GM03348 (cell line): Measurements from ENCODE around the gene SLC25A21.
A peak's percentile ranks its signal among the peaks of the same experiment; 100 is the strongest.

Source experiments
- DNase-seq: peaks from one replicate; pipeline ENCODE4 v3.0.0; 2012; ENCODE audit warnings: low spot score

The SLC25A21 gene

GRCh38 chr14:37143475-37143874 lies 28.9 kb downstream of the SLC25A21 start:
- DNase-seq, result no peak

- no peak for DNase-seq
Observed at GRCh38 chr14:37142835-37143401, 29.5 kb downstream of the SLC25A21 start.

- DNase-seq, result no peak
Observed at GRCh38 chr14:37140176-37140575, 32.2 kb downstream of the SLC25A21 start.

- no peak for DNase-seq
Observed at GRCh38 chr14:37139710-37140109, 32.7 kb downstream of the SLC25A21 start.

- DNase-seq, result no peak
Observed at GRCh38 chr14:37138898-37139297, 33.5 kb downstream of the SLC25A21 start.

GRCh38 chr14:37133284-37133913 lies 39.0 kb downstream of the SLC25A21 start:
- DNase-seq, result no peak

- DNase-seq, result no peak
Observed at GRCh38 chr14:37131205-37131604, 41.2 kb downstream of the SLC25A21 start.

GRCh38 chr14:37129047-37129446 lies 43.4 kb downstream of the SLC25A21 start:
- DNase-seq, result no peak

GRCh38 chr14:37124614-37125013 lies 47.8 kb downstream of the SLC25A21 start:
- DNase-seq, result no peak

GRCh38 chr14:37122919-37123639 lies 49.3 kb downstream of the SLC25A21 start:
- peak; percentile 9 for DNase-seq

- peak; percentile 42 for DNase-seq
Observed at GRCh38 chr14:37122288-37122687, 50.1 kb downstream of the SLC25A21 start.

- no peak for DNase-seq
Observed at GRCh38 chr14:37118673-37119366, 53.6 kb downstream of the SLC25A21 start.

- DNase-seq, result peak; percentile 52
Observed at GRCh38 chr14:37116933-37117849, 55.2 kb downstream of the SLC25A21 start.

- no peak for DNase-seq
Observed at GRCh38 chr14:37115406-37115805, 57.0 kb downstream of the SLC25A21 start.

- no peak for DNase-seq
Observed at GRCh38 chr14:37114559-37114958, 57.8 kb downstream of the SLC25A21 start.

- DNase-seq, result peak; percentile 9
Observed at GRCh38 chr14:37114002-37114401, 58.4 kb downstream of the SLC25A21 start.

- no peak for DNase-seq
Observed at GRCh38 chr14:37098132-37098531, 74.3 kb downstream of the SLC25A21 start.

GRCh38 chr14:37094502-37094901 lies 77.9 kb downstream of the SLC25A21 start:
- DNase-seq, result no peak

GRCh38 chr14:37093364-37093763 lies 79.0 kb downstream of the SLC25A21 start:
- DNase-seq, result no peak

GRCh38 chr14:37091651-37092050 lies 80.8 kb downstream of the SLC25A21 start:
- no peak for DNase-seq

GRCh38 chr14:37090026-37090425 lies 82.4 kb downstream of the SLC25A21 start:
- DNase-seq, result no peak

- DNase-seq, result no peak
Observed at GRCh38 chr14:37089410-37089809, 83.0 kb downstream of the SLC25A21 start.
